HG03460 (cell line): Measurements from ENCODE around the gene KRT80.

ENCODE experiments used
- ATAC-seq: cut with Tn5 transposase; IDR thresholded peaks from one replicate; pipeline ENCODE4 v1.9.1; 2021; ENCODE audit not compliant: unreplicated experiment

Gene KRT80

GRCh38 chr12:52211716-52212585, 20.1 kb upstream of the KRT80 start:
- ATAC-seq: no peak

- ATAC-seq: no peak
Measured at GRCh38 chr12:52210925-52211650, 19.3 kb upstream of the KRT80 start.

- ATAC-seq: no peak
Measured at GRCh38 chr12:52210186-52210924, 18.5 kb upstream of the KRT80 start.

GRCh38 chr12:52209321-52209720, 17.5 kb upstream of the KRT80 start:
- ATAC-seq: no peak

GRCh38 chr12:52208424-52209165, 16.8 kb upstream of the KRT80 start:
- ATAC-seq: no peak

GRCh38 chr12:52207895-52208294, 16.1 kb upstream of the KRT80 start:
- ATAC-seq: no peak

GRCh38 chr12:52207106-52207505, 15.3 kb upstream of the KRT80 start:
- no peak for ATAC-seq

GRCh38 chr12:52206304-52207040, 14.7 kb upstream of the KRT80 start:
- ATAC-seq: no peak

GRCh38 chr12:52205612-52206303, 13.9 kb upstream of the KRT80 start:
- ATAC-seq: no peak

GRCh38 chr12:52204931-52205505, 13.2 kb upstream of the KRT80 start:
- no peak for ATAC-seq

- no peak for ATAC-seq
Measured at GRCh38 chr12:52204095-52204930, 12.5 kb upstream of the KRT80 start.

GRCh38 chr12:52203079-52203921, 11.5 kb upstream of the KRT80 start:
- ATAC-seq: no peak

- no peak for ATAC-seq
Measured at GRCh38 chr12:52202361-52203078, 10.7 kb upstream of the KRT80 start.

GRCh38 chr12:52201451-52201839, 9.6 kb upstream of the KRT80 start:
- ATAC-seq: no peak

GRCh38 chr12:52200781-52201450, 9.1 kb upstream of the KRT80 start:
- ATAC-seq: no peak

- no peak for ATAC-seq
Measured at GRCh38 chr12:52200086-52200780, 8.4 kb upstream of the KRT80 start.
